Measurements from ENCODE around the gene EEF1AKMT1.
"Not testable (repeated sequence)": the region's sequence is repeated elsewhere in the genome, so short reads cannot be mapped to it uniquely, and the experiment has no call there.

The EEF1AKMT1 gene

GRCh38 chr13:20760872-20761271, 12.9 kb downstream of the EEF1AKMT1 start:
- TF ChIP-seq ZNF274 (IDR thresholded peaks at IDR 0.05; ENCODE audit: low read depth, low read length), result no peak
- H3K4me3 ChIP-seq (ENCODE audit: low read length), result no peak overlapping the region

GRCh38 chr13:20754009-20754408, 19.8 kb downstream of the EEF1AKMT1 start:
- TF ChIP-seq ZNF274 (IDR thresholded peaks at IDR 0.05; ENCODE audit: low read depth, low read length), result no peak
- H3K4me3 ChIP-seq (ENCODE audit: low read length), result no peak overlapping the region

DNA sequence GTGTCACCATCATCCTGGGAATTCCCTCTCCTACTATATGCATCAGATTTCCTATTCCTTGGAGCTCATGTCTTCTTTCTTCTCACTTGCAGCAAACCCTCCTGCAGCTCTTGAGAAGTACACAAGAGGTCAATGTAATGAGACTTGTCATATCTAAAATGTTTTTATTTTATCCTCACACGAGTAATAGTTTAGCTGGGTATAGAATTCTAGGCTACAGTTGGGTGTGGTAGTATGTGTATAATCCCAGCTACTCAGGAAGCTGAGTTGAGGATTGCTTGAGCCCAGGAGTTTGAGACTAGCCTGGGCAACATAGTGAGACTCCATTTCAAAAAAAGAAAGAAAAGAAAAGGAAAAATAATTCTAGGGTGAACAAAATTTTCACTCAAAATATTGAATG, 24.4 kb downstream of the EEF1AKMT1 start:
- TF ChIP-seq ZNF274 (IDR thresholded peaks at IDR 0.05; ENCODE audit: low read depth, low read length), result no peak
- no peak overlapping the region for H3K4me3 ChIP-seq (ENCODE audit: low read length)

- H3K4me3 ChIP-seq (ENCODE audit: low read length), result not testable (repeated sequence)
These were observed 29.8 kb downstream of the EEF1AKMT1 start for GRCh38 chr13:20743830-20744404.

GRCh38 chr13:20740021-20740420, 33.7 kb downstream of the EEF1AKMT1 start:
- no peak for TF ChIP-seq ZNF274 (IDR thresholded peaks at IDR 0.05; ENCODE audit: low read depth, low read length)
- no peak overlapping the region for H3K4me3 ChIP-seq (ENCODE audit: low read length)

- no peak for TF ChIP-seq ZNF274 (IDR thresholded peaks at IDR 0.05; ENCODE audit: low read depth, low read length)
- no peak overlapping the region for H3K4me3 ChIP-seq (ENCODE audit: low read length)
These were observed 35.1 kb downstream of the EEF1AKMT1 start for GRCh38 chr13:20738616-20739015.

DNA sequence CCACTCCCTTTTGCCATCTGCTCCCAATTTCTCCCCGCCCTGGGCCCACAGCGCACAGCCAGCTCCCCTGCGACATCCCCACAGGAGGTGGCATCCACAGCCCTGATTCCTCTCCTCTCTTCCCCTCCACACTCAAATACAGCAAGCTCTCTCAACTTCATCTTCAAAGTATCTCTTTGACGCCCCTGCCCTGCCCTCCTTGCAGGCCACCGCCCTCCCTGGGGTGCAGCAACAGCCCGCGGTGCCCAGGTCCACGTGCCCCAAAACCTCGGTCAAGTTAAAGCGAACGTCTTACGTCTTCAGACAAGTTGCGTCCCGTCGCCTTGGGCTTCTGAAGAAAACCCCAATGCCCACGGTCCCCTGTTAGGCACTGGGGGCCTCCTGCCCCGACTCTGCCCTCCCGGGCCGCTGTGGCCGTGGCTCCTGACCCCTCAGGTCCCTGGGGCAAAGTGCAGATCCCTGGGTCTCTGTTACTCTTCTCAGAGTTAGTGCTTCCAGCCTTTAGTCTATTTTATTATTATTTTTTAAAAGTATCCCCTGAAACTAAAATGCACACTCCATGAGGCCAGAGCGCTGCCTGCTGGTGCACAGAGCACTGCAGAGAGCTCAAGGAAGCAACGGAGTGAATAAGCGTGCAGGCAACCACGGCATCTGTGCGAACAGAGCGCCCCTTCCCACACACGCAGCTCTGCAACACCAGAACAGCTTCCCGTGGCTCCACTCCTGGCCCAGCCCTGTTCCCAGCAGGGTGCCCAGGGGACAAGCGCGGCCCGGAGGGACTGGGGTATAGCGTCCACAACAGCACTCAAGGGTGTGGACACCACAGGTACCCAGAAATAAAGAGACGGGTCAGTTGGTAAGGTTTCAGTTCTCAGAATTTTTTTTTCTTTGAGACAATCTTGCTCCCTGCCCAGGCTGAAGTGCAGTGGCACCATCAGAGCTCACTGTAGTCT, 43.9 kb downstream of the EEF1AKMT1 start:
- TF ChIP-seq ZNF274 (IDR thresholded peaks at IDR 0.05; ENCODE audit: low read depth, low read length), result no peak

GRCh38 chr13:20728579-20729311, 45.0 kb downstream of the EEF1AKMT1 start:
- no peak overlapping the region for H3K4me3 ChIP-seq (ENCODE audit: low read length)
- no peak for TF ChIP-seq ZNF274 (IDR thresholded peaks at IDR 0.05; ENCODE audit: low read depth, low read length)

More for the DNA sequence above, 43.9 kb downstream of the EEF1AKMT1 start:
- H3K4me3 ChIP-seq (ENCODE audit: low read length), result no peak overlapping the region

- no peak overlapping the region for H3K4me3 ChIP-seq (ENCODE audit: low read length)
- TF ChIP-seq ZNF274 (IDR thresholded peaks at IDR 0.05; ENCODE audit: low read depth, low read length), result no peak
These were observed 45.9 kb downstream of the EEF1AKMT1 start for GRCh38 chr13:20727856-20728255.

DNA sequence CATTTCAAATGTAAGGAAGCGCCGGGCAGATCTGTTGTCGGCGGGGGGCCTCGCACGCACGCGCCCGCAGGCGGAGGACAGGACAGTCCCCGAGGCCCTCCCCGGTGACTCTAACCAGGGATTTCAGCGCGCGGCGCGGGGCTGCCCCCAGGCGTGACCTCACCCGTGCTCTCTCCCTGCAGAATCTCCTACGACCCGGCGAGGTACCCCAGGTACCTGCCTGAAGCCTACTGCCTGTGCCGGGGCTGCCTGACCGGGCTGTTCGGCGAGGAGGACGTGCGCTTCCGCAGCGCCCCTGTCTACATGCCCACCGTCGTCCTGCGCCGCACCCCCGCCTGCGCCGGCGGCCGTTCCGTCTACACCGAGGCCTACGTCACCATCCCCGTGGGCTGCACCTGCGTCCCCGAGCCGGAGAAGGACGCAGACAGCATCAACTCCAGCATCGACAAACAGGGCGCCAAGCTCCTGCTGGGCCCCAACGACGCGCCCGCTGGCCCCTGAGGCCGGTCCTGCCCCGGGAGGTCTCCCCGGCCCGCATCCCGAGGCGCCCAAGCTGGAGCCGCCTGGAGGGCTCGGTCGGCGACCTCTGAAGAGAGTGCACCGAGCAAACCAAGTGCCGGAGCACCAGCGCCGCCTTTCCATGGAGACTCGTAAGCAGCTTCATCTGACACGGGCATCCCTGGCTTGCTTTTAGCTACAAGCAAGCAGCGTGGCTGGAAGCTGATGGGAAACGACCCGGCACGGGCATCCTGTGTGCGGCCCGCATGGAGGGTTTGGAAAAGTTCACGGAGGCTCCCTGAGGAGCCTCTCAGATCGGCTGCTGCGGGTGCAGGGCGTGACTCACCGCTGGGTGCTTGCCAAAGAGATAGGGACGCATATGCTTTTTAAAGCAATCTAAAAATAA, 52.1 kb downstream of the EEF1AKMT1 start:
- H3K4me3 ChIP-seq (ENCODE audit: low read length), result no peak overlapping the region; the same call in 1 of the 2 replicates
- no peak for TF ChIP-seq ZNF274 (IDR thresholded peaks at IDR 0.05; ENCODE audit: low read depth, low read length)

GRCh38 chr13:20721058-20721453, 52.7 kb downstream of the EEF1AKMT1 start:
- no peak overlapping the region for H3K4me3 ChIP-seq (ENCODE audit: low read length)
- TF ChIP-seq ZNF274 (IDR thresholded peaks at IDR 0.05; ENCODE audit: low read depth, low read length), result no peak

GRCh38 chr13:20720499-20720898, 53.3 kb downstream of the EEF1AKMT1 start:
- no peak overlapping the region for H3K4me3 ChIP-seq (ENCODE audit: low read length)
- no peak for TF ChIP-seq ZNF274 (IDR thresholded peaks at IDR 0.05; ENCODE audit: low read depth, low read length)

GRCh38 chr13:20719783-20720182, 54.0 kb downstream of the EEF1AKMT1 start:
- no peak for TF ChIP-seq ZNF274 (IDR thresholded peaks at IDR 0.05; ENCODE audit: low read depth, low read length)
- H3K4me3 ChIP-seq (ENCODE audit: low read length), result no peak overlapping the region
